ENCODE measurements around the gene LPO. TPM values are rescaled to one million over a fixed set of nuclear protein-coding genes. Genes with fewer than 3 reads are reported as not detected.
A peak's percentile ranks its signal among the peaks of the same experiment; 100 is the strongest.

Gene LPO
- total and polyA plus RNA-seq, 4 donors = 0.15 to 0.26 TPM; not detected in 2

- DNase-seq (no peak), ATAC-seq (ENCODE audit: insufficient read depth, low FRiP score) (no peak)
- Histone ChIP-seq H3K27ac (ENCODE audit: low read depth in 1 of 2, low read length in 1 of 2) (no peak overlapping the region), H3K4me1 (ENCODE audit: control insufficient read depth in 5 of 5, insufficient read depth in 5 of 5, low read length in 5 of 5) (no peaks in the 10 kb centered on the region), H3K9ac (ENCODE audit: insufficient read depth in 1 of 2, low read length in 2 of 2) (no peak overlapping the region), H3K27me3 (ENCODE audit: control insufficient read depth in 3 of 3, insufficient read depth in 3 of 3, low read length in 2 of 3) (no peaks in the 10 kb centered on the region), H3K4me3 (no peak overlapping the region), H3K9me3 (ENCODE audit: control insufficient read depth in 4 of 4, insufficient read depth in 3 of 4, low read length in 3 of 4) (no peaks in the 10 kb centered on the region), H3K36me3 (ENCODE audit: control insufficient read depth in 4 of 4, insufficient read depth in 4 of 4, low read length in 4 of 4) (peaks cover 0 to 7% (median 0%) of the 10 kb centered on the region in 4 donors)
- WGBS, 2 donors = 76 to 80% methylated on average over 7 of the region's 7 CpGs
- TF ChIP-seq CTCF (IDR thresholded peaks at IDR 0.05; ENCODE audit: control extremely low read depth, extremely low read depth) = no peak
These were observed 75.7 kb downstream of the LPO start for GRCh38 chr17:58313815-58314705.

GRCh38 chr17:58314706-58315015, 76.3 kb downstream of the LPO start:
- no peak for ATAC-seq (ENCODE audit: insufficient read depth, low FRiP score)
- 91 to 94% methylated on average over 6 of the region's 6 CpGs for WGBS, 2 donors
- no peaks in the 10 kb centered on the region for H3K9me3 ChIP-seq (ENCODE audit: control insufficient read depth in 4 of 4, insufficient read depth in 3 of 4, low read length in 3 of 4)

GRCh38 chr17:58315281-58315711, 76.9 kb downstream of the LPO start:
- no peaks in the 10 kb centered on the region for H3K27me3 ChIP-seq (ENCODE audit: control insufficient read depth in 3 of 3, insufficient read depth in 3 of 3, low read length in 2 of 3)
- H3K9ac ChIP-seq (ENCODE audit: insufficient read depth in 1 of 2, low read length in 2 of 2) = no peak overlapping the region
- 92 to 94% methylated on average over 6 of the region's 6 CpGs for WGBS, 2 donors
- no peak overlapping the region for H3K4me3 ChIP-seq
- no peak overlapping the region for H3K27ac ChIP-seq (ENCODE audit: low read depth in 1 of 2, low read length in 1 of 2)
- H3K9me3 ChIP-seq (ENCODE audit: control insufficient read depth in 4 of 4, insufficient read depth in 3 of 4, low read length in 3 of 4) = no peaks in the 10 kb centered on the region
- peaks cover 0 to 7% (median 0%) of the 10 kb centered on the region in 4 donors for H3K36me3 ChIP-seq (ENCODE audit: control insufficient read depth in 4 of 4, insufficient read depth in 4 of 4, low read length in 4 of 4)
- no peak for TF ChIP-seq CTCF (IDR thresholded peaks at IDR 0.05; ENCODE audit: control extremely low read depth, extremely low read depth)
- H3K4me1 ChIP-seq (ENCODE audit: control insufficient read depth in 5 of 5, insufficient read depth in 5 of 5, low read length in 5 of 5) = no peaks in the 10 kb centered on the region
- DNase-seq (peak in 1 of 3 donors; percentile 7), ATAC-seq (ENCODE audit: insufficient read depth, low FRiP score) (no peak)

More at GRCh38 chr17:58314706-58315015, 76.3 kb downstream of the LPO start:
- no peak for TF ChIP-seq CTCF (IDR thresholded peaks at IDR 0.05; ENCODE audit: control extremely low read depth, extremely low read depth)
- no peaks in the 10 kb centered on the region for H3K27me3 ChIP-seq (ENCODE audit: control insufficient read depth in 3 of 3, insufficient read depth in 3 of 3, low read length in 2 of 3)
- no peak overlapping the region for H3K9ac ChIP-seq (ENCODE audit: insufficient read depth in 1 of 2, low read length in 2 of 2)
- H3K4me3 ChIP-seq = no peak overlapping the region
- peaks cover 0 to 7% (median 0%) of the 10 kb centered on the region in 4 donors for H3K36me3 ChIP-seq (ENCODE audit: control insufficient read depth in 4 of 4, insufficient read depth in 4 of 4, low read length in 4 of 4)
- DNase-seq = peak in 1 of 3 donors; percentile 9
- H3K4me1 ChIP-seq (ENCODE audit: control insufficient read depth in 5 of 5, insufficient read depth in 5 of 5, low read length in 5 of 5) = no peaks in the 10 kb centered on the region
- H3K27ac ChIP-seq (ENCODE audit: low read depth in 1 of 2, low read length in 1 of 2) = no peak overlapping the region

Data from lung (tissue), 12 donors.